ENCODE data around the gene PROCR. TPM values are rescaled to one million over a fixed set of nuclear protein-coding genes. Genes with fewer than 3 reads are reported as not detected.
"Not testable (repeated sequence)": the region's sequence is repeated elsewhere in the genome, so short reads cannot be mapped to it uniquely, and the experiment has no call there.

Gene PROCR
- total RNA-seq, 4 donors from 2014 or later, result 5.7 to 32.2 (median 26.1) TPM

DNA sequence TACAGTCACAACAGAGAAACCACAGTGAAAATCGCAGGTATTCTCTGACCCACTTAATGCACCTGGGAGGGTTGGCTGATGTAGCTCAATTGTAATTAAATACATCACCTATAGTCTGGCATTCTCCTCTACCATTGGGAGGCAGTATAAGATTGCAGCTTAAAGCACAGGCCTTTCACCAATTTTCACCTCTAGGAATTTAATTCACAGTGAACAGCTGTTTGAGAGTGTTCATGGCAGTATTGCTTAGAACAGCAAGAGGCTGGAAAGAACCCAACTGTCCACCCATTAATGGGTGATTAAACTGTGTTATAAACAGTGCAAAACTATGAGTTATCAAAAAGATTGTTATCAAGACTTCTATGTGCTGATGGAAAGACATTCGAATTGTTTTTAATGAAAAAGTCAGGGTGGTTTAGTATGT is 26.7 kb upstream of the PROCR start:
- WGBS, 2 donors, result 42 to 50% methylated on average over 2 of the region's 2 CpGs
- intact Hi-C loops (cut with DNase I; ENCODE audit: low total_unique reads), result loop anchor here (10.0 kb wide), 2 partner anchors 70 to 120 kb away; no protein-coding TSS in a partner anchor
- DNase-seq (ENCODE audit: low spot score in 2 of 2), result peak in 1 of 2 donors; percentile 20
- no peak overlapping the region for H3K4me3 ChIP-seq (ENCODE audit: low read depth, poor library complexity, severe bottlenecking)
- no peak for TF ChIP-seq POLR2A (IDR thresholded peaks at IDR 0.05)
- TF ChIP-seq, protein P1, sequence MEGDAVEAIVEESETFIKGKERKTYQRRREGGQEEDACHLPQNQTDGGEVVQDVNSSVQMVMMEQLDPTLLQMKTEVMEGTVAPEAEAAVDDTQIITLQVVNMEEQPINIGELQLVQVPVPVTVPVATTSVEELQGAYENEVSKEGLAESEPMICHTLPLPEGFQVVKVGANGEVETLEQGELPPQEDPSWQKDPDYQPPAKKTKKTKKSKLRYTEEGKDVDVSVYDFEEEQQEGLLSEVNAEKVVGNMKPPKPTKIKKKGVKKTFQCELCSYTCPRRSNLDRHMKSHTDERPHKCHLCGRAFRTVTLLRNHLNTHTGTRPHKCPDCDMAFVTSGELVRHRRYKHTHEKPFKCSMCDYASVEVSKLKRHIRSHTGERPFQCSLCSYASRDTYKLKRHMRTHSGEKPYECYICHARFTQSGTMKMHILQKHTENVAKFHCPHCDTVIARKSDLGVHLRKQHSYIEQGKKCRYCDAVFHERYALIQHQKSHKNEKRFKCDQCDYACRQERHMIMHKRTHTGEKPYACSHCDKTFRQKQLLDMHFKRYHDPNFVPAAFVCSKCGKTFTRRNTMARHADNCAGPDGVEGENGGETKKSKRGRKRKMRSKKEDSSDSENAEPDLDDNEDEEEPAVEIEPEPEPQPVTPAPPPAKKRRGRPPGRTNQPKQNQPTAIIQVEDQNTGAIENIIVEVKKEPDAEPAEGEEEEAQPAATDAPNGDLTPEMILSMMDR (IDR thresholded peaks at IDR 0.05), result no peak

DNA sequence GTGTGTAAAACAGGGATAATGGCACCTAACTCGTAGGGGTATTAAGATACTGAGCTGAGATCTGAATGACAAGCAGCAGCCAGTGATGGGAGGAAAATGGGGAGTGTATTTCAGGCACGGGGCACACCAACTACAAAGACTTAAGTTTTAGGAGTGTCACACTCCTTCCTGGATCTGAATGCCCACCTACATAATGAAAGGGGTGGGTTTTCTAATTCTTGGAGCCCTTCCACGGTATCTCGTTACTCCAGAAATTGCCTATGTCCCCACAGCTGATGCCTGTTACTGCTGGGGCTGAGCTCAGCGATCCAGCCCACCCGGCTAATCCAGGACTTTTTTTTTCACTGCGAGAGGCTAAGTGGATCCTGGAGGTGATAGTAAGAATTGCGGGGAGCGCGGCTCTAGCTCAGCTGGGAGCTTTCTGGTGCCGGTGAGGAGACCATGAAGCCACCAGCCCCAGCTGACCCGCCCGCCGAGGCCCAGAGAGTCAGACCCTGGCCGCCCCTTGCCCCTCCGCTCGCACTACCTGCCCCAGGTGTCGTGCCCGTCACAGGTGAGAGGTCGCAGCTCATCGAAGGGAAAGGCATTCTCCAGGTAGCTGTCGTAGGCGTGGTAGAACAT is 25.5 kb upstream of the PROCR start:
- 4 to 5% methylated on average over 15 to 23 of the region's 23 CpGs for WGBS, 2 donors
- peak; percentile 22 to 85 for DNase-seq (ENCODE audit: low spot score in 2 of 2)

DNA sequence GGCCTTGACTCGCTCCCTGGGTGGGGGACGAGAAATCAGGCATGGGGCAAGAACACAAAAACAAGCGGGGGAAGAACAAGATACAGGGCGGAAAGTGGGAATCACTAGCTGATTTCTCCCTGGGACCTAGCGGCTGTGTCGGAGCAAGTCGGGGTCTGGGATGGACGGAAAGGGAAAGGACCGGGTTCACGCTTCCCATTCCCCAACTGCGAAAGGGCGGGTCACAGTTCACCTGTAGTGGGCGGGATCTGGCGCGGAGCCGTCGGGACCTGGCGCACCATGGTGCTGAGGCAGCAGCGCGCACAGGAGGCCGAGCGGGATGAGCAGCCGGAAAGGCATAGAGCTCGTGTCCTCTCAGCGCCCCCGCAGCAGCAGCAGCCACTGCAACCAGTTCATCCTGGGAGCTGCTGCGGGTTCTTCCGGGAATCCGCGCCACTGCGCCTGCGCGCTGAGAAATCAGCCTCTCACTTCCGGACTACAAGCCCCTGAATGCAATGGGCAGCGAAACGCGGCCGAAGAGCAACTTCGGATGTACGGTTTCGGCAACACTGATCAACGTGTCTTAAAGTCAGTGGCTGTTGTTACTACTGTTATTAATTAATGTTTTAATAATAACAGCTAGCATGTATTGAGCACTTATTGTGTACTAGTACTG is 24.8 kb upstream of the PROCR start, which contains the start of gene EDEM2:
EDEM2 (minus strand) TSS at position 417 of the 655 bp plus-strand sequence; CDS start at position 339, 78 bp downstream.
- 0% methylated on average over 40 to 42 of the region's 42 CpGs for WGBS, 2 donors
- DNase-seq (ENCODE audit: low spot score in 2 of 2), result peak; percentile 91 to 98
- peak in 1 of 2 donors; percentile 20 for TF ChIP-seq POLR2A (IDR thresholded peaks at IDR 0.05)
- TF ChIP-seq, protein P1 (IDR thresholded peaks at IDR 0.05), result peak in 1 of 3 donors; percentile 25
- intact Hi-C loops (cut with DNase I; ENCODE audit: low total_unique reads), result loop anchor here (10.0 kb wide), 2 partner anchors 68 to 118 kb away; no protein-coding TSS in a partner anchor
- peak within 1 kb of the TSS; percentile 56 for H3K4me3 ChIP-seq (ENCODE audit: low read depth, poor library complexity, severe bottlenecking)

More for the DNA sequence above, 25.5 kb upstream of the PROCR start:
- peak overlapping the region; percentile 56 for H3K4me3 ChIP-seq (ENCODE audit: low read depth, poor library complexity, severe bottlenecking)
- TF ChIP-seq POLR2A (IDR thresholded peaks at IDR 0.05), result no peak
- TF ChIP-seq, protein P1 (IDR thresholded peaks at IDR 0.05), result no peak
- intact Hi-C loops (cut with DNase I; ENCODE audit: low total_unique reads), result loop anchor here (10.0 kb wide), 2 partner anchors 68 to 118 kb away; no protein-coding TSS in a partner anchor

DNA sequence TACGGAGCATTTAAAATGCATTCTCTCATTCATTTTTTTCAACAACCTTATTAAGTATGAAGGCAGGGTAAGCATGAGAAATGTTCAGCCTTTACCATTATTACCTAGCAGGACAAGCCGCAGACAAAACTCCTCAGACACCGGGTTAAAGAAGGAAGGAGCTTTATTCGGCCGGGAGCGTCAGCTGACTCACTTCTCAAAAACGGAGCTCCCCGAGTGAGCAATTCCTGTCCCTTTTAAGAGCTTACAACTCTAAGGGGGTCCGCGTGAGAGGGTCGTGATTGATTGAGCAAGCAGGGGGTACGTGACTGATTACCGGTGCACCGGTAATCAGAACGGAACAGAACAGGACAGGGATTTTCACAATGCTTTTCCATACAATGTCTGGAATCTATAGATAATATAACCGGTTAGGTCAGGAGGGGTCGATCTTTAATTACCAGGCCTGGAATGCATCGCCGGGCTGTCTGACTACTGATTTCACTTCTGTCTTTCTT is 24.2 kb upstream of the PROCR start:
- intact Hi-C loops (cut with DNase I; ENCODE audit: low total_unique reads), result loop anchor here (10.0 kb wide), 2 partner anchors 67 to 117 kb away; no protein-coding TSS in a partner anchor
- H3K4me3 ChIP-seq (ENCODE audit: low read depth, poor library complexity, severe bottlenecking), result not testable (repeated sequence)
- 3 to 4% methylated on average over 19 of the region's 19 CpGs for WGBS, 2 donors
- peak in 1 of 2 donors; percentile 73 for DNase-seq (ENCODE audit: low spot score in 2 of 2)

DNA sequence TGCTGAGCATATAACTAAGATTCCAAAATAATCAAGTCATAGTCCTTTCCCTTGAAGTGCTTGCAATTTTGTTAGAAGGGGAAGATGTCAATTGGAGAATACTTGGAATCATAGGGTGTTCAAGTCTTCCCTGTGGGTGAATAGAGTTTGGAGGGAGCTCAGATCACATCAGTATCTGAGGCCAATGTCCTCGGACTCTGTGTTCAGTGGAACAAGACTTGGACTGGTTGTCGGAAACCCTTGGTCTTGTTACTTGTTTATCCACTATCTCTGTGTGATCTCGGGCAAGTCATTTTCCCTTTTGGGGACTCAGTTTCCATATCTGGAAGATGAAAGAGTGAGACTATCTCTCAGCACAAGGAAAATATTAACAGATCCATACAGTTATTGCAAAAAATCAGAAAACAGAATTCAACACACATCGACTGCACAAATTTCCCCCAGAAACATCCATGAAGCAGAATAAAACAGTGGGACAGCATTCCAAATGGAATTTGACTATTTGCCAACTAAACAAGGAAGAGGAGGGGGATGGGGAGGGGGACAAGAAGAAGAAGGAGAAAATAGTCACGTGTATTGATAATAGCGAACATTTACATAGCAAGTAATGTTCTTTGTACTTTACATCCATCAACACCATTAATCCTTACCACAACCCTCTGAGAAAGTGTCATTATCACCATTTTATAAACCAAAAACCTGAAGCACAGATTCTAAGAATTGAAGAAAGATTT is 20.9 kb upstream of the PROCR start:
- TF ChIP-seq, protein P1 (IDR thresholded peaks at IDR 0.05), result no peak
- no peak for TF ChIP-seq POLR2A (IDR thresholded peaks at IDR 0.05)
- no peak for DNase-seq (ENCODE audit: low spot score in 2 of 2)
- intact Hi-C loops (cut with DNase I; ENCODE audit: low total_unique reads), result no loop called here
- no peak overlapping the region for H3K4me3 ChIP-seq (ENCODE audit: low read depth, poor library complexity, severe bottlenecking)
- WGBS, 2 donors, result 72 to 77% methylated on average over 6 of the region's 6 CpGs

All from lower leg skin (tissue), 4 donors.